NCI-H345 (cell line): ENCODE results near the gene ASB10.

Experiments
- DNase-seq: peaks from one replicate; lab custom pipeline; 2025; lab: John Stamatoyannopoulos, UW

ASB10 gene

DNA sequence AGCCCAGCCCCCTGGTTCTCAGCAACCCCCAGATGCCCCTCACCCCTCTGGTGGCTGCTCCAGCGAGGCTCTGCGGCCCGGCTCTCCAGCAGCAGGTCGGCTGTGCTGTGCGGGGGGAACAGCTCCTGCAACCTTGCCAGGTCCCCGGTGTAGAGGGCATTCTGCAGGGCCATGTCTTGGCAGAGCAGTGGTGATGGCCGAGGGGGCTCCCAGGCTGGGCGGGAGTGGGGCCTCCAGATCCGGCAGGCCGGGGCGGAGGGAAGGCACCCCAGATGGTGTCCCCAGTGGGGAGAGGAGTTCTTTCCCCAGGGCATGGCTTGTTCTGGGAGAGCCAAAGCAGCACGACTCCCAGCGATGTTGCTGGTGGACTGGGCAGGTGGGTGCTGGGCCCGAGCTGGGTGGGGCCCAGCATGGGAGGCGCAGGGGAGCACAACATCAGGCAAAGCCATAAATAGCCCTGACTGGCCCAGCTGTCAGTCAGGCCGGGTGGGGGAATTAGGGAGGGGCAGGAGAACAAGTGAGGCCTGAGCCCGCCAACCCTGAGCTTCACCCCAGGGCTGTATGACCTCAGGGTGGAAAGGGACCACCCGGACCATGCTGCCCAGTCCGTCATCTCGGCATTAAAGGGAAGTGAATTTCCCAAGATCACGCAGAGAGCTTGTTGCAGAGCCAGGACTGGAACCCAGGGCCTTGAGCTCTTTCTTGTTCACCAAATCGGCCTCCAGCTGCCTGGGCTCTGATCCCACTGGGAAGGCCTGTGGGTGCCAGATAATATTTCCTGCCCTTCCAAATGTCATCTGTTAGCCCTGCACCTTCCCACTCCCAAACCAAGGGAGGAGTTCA is 580 bp upstream of the ASB10 start:
- DNase-seq, result no peak

DNA sequence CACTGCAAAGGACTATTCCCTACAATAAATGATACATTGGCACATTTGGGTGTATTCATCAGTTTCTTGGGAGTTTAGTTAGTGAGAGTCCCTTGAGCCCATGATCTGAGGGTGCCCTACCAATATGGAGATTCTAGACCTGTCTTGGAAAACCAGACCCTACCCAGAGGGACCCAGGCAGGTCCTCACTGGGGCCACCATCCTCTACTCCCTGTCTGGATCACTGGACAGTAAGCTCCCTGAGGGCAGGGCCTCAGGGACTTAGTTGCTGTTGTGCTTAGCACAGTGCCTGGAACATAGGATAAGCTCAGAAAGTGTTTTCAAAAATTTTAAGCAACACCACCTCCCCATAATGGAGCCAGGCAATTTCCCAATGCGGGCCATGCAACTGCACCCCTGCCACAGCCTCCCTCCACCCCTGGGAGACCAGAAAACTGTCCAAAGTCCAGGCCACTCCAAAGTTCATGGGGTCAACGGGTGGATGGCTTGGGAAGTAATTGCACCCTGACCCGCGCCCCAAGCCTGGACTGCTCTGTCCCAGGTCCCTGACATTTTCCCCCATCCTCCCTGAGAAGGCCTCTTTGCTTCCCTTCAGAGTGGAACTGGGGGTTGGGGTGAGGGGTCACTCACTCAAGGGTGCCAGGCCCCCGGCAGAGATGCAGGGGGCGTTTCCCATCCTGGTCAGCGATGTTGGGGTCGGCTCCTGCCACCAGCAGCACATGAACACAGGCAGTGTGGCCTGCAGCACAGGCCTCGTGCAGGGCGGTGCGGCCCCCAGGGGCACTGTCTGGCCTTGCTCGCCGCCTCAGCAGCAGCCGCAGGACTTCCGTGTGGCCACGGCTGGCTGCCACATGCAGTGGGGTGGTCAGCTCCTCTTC is 1.0 kb downstream of the ASB10 start:
- DNase-seq, result no peak

DNA sequence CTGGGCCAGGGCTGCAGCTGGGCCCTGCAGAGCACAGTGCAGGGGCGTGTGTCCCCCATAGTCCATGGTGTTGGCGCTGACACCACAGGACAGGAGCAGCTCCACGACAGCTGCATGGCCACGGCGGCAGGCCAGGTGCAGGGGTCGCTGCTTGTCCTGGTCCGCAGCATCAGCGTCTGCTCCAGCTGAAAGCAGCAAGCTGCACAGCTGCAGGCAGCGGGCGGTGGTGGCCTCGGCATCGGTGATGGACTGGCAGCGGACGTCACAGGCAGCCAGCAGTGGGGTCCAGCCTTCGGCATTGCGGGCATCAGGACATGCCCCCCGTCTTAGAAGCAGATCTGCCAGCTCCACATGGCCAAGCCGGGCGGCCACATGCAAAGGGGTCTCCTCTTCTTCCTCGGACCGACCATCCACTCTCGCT is 6.0 kb downstream of the ASB10 start:
- DNase-seq, result no peak

DNA sequence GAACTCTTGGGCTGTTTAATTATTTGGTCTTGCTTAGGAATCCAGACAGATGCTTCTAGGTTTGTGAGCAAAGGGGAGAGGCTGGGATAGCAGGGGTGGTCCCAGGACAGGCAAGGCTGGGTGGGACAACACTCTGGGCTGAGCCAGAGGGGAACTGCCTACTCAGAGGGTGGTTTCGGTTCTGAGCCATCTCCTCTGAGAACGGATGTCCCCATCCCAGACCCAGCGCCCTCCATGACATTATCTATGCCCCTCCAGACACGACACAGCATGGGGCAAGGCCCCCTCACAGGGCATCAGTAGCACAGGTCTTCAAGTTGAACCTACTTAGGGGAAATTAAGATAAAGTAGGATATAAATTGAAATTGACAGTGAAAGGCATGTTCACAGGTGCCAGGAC is 7.1 kb downstream of the ASB10 start:
- DNase-seq, result no peak

DNA sequence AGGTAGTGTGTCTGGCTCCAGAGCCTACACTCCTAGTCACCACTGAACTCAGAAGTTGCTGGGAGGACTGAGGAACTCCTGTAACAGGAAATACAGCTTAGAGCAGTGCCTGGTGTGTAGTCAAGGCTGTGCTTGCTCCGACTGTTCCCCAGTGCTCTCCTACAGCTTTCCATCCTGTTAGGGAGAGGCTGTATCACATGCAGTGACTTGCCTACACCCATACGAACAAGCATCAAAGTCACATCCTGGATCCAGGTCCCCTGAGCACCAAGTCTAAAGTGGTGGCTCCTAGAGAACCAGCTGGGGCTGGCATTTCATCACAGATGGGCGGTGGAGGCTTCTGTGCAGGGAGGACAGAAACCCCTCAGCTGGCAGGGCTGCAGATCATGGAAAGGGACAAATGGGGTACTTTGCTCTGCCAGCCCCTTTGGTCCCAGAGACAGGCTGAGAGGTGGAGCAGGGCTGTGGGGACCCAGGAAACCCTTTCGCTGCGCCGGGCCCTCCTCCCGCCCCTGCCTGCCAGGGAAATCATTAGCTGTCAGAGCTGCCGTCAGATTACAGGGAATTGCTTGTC is 7.7 kb downstream of the ASB10 start:
- DNase-seq, result no peak

DNA sequence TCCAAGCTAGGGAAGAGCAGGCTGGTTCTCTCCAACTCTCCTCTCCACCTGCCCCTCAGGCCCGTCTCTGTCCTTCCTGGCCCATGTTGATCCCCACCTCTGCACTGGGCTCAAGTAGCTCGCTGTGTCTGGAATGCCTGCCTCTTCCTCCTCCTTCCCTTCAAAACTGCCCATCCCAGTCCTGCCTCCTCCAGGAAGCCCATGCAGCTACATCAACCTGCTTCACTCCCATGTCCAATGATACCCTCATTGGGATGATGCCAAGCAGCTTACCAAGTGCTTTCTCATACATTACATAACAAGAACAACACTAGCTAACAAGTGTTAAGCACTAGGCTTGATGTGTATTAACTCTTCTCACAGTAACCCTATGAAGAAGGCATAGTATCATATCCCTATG is 8.2 kb downstream of the ASB10 start:
- DNase-seq, result no peak

DNA sequence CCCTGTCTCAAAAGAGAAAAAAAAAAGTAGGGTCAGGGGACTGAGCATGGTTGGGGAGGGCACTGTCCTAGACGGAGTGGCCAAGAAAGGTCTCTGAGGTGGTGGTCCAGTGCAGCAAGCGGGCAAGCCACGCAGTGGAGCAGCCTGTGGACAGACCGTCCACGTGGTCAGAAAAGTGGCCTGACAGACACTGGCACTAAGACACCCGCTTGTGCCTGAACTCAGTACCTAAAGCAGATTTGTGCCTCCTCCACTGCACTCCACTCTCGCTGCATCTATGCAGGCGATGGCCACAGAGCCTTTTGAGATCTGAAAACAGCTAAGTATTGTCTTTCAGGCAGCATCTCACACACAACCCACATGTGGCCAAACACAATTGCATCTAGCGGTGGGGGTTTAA is 8.8 kb downstream of the ASB10 start:
- no peak for DNase-seq

DNA sequence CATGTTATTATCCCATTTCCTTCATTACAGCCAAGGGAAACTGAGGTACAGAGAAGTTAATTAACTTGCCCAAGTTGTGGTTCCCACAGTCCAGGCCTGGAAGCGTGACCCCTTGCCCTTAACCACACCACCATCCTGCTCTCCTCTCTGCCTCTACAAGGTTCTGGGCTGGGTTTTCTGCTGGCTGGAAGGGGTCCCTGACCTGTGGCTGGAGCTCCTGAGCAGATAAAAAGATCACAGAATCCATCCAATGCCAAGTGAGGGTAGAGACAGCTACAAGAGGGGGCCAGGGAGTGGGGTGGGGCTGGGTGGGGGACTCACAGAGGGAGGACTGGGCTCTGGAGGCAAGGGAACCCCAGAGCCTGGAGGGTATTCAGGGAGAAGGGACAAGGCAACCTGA is 9.7 kb downstream of the ASB10 start:
- no peak for DNase-seq

DNA sequence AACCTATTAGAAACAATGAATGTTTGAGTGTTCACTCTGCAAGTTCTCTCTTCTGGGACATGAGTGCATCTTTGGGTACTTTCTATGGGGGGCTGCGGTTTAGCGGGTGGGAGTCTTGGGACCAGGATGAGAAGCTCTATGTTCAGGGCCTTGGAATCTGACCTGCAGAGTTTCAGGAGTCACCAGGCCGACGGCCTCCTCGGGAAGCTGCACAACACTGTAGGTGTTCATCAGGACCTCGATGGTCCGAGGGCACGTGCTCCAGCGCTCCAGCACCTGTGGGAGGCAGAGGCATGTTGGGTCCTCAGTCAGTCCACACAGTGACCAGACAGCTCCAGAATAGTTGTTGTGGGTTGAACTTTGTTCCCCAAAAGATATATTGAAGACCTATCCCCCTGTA is 10.6 kb downstream of the ASB10 start:
- no peak for DNase-seq

DNA sequence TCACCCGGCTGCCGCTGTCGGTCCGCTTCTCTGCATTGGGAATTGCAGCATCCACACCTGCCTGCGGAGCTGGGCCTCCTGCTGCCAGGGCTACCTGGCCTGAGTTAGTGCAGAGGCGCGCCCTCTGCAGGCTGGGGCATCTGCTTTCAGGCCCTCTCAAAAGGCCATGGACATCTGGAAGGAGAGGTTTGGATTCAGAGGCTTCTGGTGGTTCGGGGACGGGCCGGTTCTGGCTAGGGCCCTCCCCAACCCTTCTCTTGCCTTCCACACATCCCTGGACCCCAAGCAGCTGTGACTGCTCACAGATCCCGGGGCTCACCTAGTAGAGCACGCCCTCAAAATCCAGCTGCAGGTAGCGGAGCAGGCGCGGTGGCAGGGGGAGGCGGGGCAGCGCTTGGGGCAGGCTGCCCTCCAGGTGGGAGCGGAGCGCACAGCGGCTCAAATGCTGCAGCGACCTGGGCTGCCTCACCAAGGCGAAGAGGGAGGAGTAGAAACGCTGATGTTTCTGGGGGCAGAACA is 11.2 kb downstream of the ASB10 start:
- DNase-seq, result no peak

DNA sequence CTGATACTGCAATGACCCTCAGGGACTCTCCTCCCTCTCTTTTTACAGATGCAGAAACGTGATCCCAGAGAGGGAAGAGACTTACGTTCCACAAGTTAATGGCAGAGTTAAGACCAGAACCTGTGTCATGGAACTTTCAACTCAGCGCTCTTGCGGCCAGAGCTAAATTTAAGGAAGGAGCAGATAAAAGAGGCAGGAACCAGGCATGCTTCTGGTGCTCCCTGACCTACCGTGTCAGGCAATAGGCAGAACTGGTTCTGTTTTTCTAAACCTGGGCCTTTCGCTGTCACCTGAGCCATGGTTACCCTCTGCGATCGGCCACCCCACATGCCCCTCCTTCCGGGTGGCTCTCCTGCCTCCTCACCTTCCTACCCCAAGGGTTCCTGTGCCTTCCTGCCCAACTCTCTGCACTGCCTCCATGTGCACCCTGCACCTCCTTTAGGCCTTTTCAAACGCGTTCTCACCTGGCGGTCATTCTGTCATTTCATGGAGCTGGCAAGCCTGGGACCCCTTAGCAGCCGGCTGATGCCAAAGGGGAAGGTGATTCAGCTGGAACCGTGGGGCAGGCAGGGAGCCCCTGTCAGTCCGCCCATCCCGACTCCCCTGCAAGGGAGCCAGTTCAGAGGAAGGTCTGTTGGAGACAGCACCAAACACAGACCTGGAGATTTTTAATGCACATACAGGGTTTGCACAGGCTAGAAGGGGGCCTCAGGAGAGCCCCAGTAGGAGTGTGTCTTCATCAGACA is 11.8 kb downstream of the ASB10 start:
- DNase-seq, result no peak

DNA sequence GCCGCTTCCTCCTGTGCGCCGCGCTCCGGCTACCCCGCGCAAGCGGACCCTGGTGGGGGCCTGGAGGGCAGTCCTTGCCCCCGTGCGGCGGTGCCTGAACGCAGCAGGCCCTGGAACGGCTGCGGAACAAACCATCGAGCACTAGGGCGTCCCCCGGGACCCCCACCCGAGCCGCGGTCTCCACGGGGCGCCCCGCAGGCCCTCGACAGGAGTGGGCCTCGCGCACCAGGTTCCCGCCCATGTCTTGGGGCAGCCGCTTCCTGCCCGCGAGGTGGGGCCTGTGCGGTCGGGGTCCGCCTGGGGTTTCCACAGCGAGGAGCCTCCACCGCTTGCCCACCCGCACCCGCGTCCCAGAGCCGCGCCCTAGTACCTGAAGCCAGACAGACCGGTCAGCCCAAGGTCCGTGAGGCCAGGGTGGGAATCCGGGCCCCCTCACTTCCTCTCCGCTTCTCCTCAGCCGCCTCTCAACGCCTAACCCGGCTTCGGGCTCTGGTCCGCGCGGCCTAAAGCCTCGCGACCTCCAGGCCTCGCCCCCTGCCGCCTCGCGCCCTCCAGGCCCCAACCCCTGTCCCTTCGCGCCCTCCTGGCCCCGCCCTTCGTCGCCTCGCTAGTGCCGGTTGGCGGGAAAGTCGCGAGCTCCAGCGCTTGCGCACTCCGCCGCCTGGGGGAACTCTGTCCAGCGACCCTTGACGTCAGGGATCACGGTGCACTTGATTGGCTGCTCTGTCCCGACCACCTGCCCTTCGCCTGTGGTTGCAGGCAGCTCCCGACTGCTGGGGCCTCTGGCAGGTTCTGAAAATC is 12.6 kb downstream of the ASB10 start:
- no peak for DNase-seq

DNA sequence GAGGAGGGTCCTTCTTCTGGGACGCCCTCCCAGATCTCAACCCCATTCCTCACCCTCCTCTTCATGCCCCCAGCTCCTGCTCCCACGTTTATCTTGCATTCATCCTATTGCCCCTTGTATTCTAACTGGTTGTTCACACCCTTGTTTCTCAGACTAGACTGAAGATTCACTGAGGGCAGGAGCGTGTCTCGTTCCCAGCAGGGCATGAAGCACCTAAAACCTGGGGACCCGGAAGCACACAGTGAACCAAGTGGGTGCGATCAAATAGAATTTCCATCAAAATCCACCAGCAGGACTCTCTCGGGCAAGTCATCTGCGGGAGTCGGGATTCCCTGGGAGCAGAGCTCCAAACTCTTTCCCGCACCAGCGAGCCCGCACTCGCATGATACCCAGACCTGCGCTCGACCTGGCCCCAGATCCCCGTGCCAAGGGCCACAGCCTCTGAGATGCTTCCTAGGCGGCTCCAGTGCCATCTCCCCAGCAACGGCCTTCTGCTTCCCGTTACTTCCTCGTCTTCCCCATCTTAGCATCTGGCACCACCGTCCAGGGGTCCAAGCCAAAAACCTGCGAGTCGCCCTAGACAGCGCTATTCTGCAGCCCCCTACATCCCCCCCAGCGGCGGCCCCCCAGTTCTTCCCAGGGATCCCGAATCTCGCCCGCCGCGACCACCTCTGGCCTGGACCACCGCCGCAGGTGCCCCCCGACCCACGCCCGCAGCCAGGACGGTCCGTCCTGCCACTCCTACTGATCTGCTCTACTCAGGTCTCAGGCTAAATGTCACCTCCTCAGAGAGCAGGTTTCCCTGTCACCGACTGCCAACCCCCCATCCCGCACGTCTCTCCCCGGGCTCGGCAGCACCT is 13.4 kb downstream of the ASB10 start:
- DNase-seq, result no peak

DNA sequence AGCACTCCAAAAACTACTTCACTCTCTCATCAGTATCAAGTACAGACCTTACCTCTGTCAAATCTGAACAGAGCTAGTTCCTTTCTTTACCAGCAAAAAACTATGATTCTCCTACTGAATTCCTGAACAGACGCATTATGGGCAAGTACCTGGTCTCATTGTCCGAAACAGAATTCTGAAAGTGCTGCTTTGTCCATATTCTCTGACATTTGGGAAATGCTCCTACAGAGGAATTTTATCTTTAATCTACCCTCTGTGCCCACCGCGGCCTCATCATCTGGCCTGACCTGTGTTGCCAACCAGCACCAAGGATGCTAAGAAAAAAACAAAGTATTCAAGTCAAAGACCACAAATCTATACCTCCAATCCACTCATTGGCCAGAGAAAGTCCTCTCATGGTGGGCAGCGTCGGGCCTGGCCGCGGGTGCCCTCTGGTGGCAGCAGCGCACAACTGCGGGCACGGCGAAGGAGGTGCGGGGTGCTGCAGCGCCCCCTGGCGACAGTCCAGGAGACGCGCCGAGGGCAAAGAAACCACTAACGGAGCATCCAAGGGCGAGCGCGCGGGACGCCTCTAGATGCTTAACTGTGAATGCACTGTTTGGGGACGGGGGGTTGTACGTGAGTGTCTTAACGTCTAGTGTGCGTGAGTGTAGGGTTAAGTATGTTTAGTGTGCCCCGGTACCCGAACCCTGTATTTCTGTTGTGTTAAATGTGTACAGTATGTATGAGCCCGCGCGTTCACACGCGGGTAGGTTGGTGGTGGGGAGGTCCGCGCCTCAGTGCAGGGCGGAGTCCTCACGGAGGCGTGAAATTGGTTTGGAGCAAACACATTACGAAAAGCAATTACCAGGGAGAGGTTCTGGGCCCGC is 14.5 kb downstream of the ASB10 start:
- DNase-seq, result peak; percentile 64

DNA sequence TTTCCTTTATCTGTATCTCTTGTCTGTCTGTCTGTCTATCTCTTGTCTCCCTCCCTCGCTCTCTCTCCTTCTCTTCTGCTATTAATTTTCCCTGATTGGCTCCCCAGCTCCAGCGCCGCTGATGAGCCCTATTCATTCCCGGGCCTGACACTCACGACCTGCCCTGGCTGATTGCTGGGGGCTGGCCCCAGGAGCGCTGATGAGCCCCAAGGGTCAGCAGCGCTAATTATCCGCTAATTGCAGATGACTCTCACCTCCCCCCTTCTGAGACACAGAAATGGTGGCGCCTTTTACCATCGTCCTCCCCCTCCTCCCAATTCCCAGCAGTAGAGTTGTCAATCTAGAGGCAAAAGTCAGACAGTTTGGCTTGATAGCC is 18.3 kb downstream of the ASB10 start:
- no peak for DNase-seq

DNA sequence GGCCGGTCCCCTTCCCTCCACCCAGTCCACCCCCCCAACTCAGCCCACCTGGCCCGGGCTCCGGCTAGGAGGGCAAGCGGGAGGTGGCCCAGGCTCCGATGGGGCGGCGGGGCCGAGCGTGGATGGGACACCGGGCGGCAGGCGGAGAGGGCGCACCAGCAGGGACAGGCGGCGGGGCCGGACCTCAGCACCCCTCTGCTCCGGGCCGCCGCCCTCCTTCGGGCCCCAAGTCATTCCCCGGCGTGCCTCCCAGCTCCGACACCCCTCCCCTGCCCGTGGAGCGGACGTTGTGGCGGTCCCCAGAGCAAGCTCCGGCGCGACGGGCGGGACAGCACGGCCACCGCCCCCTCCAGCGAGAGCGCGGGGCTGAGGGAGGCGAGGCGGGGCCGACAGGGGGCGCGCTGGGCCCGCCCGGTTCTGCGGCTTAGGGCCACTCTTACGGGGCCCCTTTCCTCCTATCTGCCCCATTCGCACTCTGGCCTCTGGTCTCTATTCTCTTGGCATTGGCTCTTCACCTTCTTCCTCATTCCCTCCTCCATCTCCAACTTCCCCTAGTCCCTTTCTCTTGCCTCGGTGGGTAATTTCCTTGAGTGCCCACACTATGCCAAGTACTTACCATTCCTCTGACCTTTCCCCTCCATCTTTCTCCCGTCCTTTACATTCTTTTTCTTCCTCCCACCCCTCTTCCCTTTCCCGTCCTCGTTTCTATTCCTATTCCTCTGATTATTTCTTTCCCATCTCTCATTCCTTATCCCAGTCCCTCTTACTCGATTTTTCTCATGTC is 18.9 kb downstream of the ASB10 start:
- peak; percentile 19 for DNase-seq

DNA sequence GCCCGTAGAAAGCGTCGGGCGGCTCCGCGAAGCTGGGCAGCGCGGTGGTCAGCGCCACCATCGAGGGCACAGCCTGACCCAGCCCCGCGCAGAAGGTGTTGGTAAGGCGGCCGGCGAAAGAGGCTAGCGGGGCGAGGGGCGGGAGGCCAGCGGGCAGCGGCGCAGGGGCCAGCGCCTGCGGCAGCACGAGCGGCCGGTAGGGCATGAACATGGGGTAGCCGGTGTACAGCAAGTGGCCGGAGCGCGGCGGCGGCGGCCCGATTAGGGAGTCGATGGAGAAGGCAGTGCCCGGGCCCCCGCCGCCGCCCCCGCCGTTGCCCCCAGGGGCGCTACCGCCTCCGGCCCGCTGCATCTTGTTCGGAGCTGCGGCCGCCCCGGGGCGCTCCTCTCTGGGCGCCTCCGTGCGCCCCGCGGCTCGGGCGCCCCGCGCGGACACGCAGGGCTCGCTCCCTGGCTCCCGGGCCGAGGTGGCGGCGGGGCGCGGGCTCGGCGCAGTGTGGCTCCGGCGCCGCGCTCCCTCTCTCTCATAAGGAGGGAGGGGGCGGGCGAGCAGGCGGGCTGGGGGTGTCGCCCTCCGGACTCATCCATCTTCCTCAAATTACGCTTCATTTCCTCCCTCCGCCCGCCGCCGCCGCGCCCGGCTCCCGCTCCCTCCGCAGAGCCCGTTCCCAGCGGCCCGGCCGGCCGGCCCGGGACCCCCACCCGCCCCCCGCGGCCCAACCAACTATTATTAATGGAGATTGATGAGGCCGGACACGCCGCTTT is 19.7 kb downstream of the ASB10 start, which contains the start of gene GBX1:
Gene GBX1, minus strand, starts transcription at position 498 of the 765 bp plus-strand sequence. Its CDS starts 146 bp downstream, at position 352.
- peak; percentile 18 for DNase-seq
